Large intestine (tissue), 3 donors: ENCODE data around the gene AHCYL2. TPM values are rescaled to one million over a fixed set of nuclear protein-coding genes. Genes with fewer than 3 reads are reported as not detected.
"Not testable (repeated sequence)": the region's sequence is repeated elsewhere in the genome, so short reads cannot be mapped to it uniquely, and the experiment has no call there.

Source experiments
- DNase-seq, 2 donors: peaks; one replicate each; pipeline versions ENCODE4 v3.0.0 to v3.0.0-alpha.2; 2013
- H3K27ac ChIP-seq: one replicate; pipeline ENCODE4 v1.5.1; 2013; ENCODE audit warnings: low read length
- H3K27me3 ChIP-seq: 2 replicates; pipeline ENCODE4 v1.6.1; 2013; ENCODE audit warnings: low read length; ENCODE audit not compliant: control insufficient read depth, insufficient read depth
- H3K36me3 ChIP-seq: 2 replicates; pipeline ENCODE4 v1.6.1; 2013; ENCODE audit warnings: low read length; ENCODE audit not compliant: control insufficient read depth, insufficient read depth
- H3K4me1 ChIP-seq: one replicate; pipeline ENCODE4 v1.6.1; 2013; ENCODE audit warnings: low read length; ENCODE audit not compliant: control insufficient read depth, insufficient read depth
- H3K4me3 ChIP-seq: one replicate; pipeline ENCODE4 v1.5.1; 2013; ENCODE audit warnings: low read length
- H3K9me3 ChIP-seq: one replicate; pipeline ENCODE4 v1.6.1; 2013; ENCODE audit warnings: mild to moderate bottlenecking, low read depth, low read length, moderate library complexity; ENCODE audit not compliant: control insufficient read depth
- WGBS: methylation state at CpG from one replicate; pipeline ENCODE4 v1.1.5; 2013; ENCODE audit warnings: low lambda C conversion rate; ENCODE audit not compliant: insufficient coverage; 5-methylcytosine and 5-hydroxymethylcytosine counted together
- polyA plus RNA-seq: library from polyadenylated mRNA; unstranded; fragments of 120-200 nt; gene quantifications from one replicate; pipeline ENCODE4 v1.2.1, GENCODE V29; 2013

Gene AHCYL2
- polyA plus RNA-seq, 1 donor: 23.2 TPM

GRCh38 chr7:129468087-129468486, 243.3 kb downstream of the AHCYL2 start:
- no peak overlapping the region for H3K4me3 ChIP-seq
- no CpG with 5 or more reads among the region's 1 CpG for WGBS
- H3K4me1 ChIP-seq: no peaks in the 10 kb centered on the region
- no peak overlapping the region for H3K27ac ChIP-seq
- H3K27me3 ChIP-seq: no peaks in the 10 kb centered on the region
- no peak for DNase-seq
- no peaks in the 10 kb centered on the region for H3K9me3 ChIP-seq
- no peaks in the 10 kb centered on the region for H3K36me3 ChIP-seq

GRCh38 chr7:129468547-129468946, 243.7 kb downstream of the AHCYL2 start:
- H3K27me3 ChIP-seq: no peaks in the 10 kb centered on the region
- H3K27ac ChIP-seq: no peak overlapping the region
- H3K4me3 ChIP-seq: no peak overlapping the region
- no peaks in the 10 kb centered on the region for H3K4me1 ChIP-seq
- H3K36me3 ChIP-seq: no peaks in the 10 kb centered on the region
- H3K9me3 ChIP-seq: no peaks in the 10 kb centered on the region
- no CpG with 5 or more reads among the region's 4 CpGs for WGBS
- DNase-seq: no peak

- Histone ChIP-seq H3K9me3 (no peaks in the 10 kb centered on the region), H3K27ac (no peak overlapping the region), H3K4me1 (no peaks in the 10 kb centered on the region), H3K36me3 (no peaks in the 10 kb centered on the region), H3K27me3 (no peaks in the 10 kb centered on the region), H3K4me3 (no peak overlapping the region)
- DNase-seq: no peak
These were observed 245.1 kb downstream of the AHCYL2 start for GRCh38 chr7:129469930-129470329.

- H3K27me3 ChIP-seq: no peaks in the 10 kb centered on the region
- WGBS: no CpG with 5 or more reads among the region's 1 CpG
- no peak overlapping the region for H3K4me3 ChIP-seq
- DNase-seq: no peak
- H3K4me1 ChIP-seq: no peaks in the 10 kb centered on the region
- no peaks in the 10 kb centered on the region for H3K36me3 ChIP-seq
- no peak overlapping the region for H3K27ac ChIP-seq
- H3K9me3 ChIP-seq: no peaks in the 10 kb centered on the region
These were observed 245.6 kb downstream of the AHCYL2 start for GRCh38 chr7:129470411-129470810.

GRCh38 chr7:129471402-129471827, 246.6 kb downstream of the AHCYL2 start:
- no peak overlapping the region for H3K4me3 ChIP-seq
- peaks cover 2% of the 10 kb centered on the region for H3K9me3 ChIP-seq
- H3K4me1 ChIP-seq: no peaks in the 10 kb centered on the region
- no peak for DNase-seq
- no peaks in the 10 kb centered on the region for H3K36me3 ChIP-seq
- H3K27me3 ChIP-seq: no peaks in the 10 kb centered on the region
- H3K27ac ChIP-seq: no peak overlapping the region

GRCh38 chr7:129475931-129476330, 251.1 kb downstream of the AHCYL2 start:
- not testable (repeated sequence) for H3K27ac ChIP-seq, H3K4me3 ChIP-seq, H3K36me3 ChIP-seq, DNase-seq, H3K9me3 ChIP-seq, H3K4me1 ChIP-seq, H3K27me3 ChIP-seq
- no CpG with 5 or more reads among the region's 27 CpGs for WGBS

GRCh38 chr7:129476398-129476797, 251.6 kb downstream of the AHCYL2 start:
- no CpG with 5 or more reads among the region's 27 CpGs for WGBS
- H3K27me3 ChIP-seq, H3K9me3 ChIP-seq, H3K4me1 ChIP-seq, H3K27ac ChIP-seq, H3K36me3 ChIP-seq, DNase-seq, H3K4me3 ChIP-seq: not testable (repeated sequence)

Other genes starting within 250 kb of the AHCYL2 start
- gene TNPO3, start 169.9 kb upstream of the AHCYL2 start, polyA plus RNA-seq: 32.1 TPM
- 9.6 TPM for gene TSPAN33, start 80.3 kb upstream of the AHCYL2 start, polyA plus RNA-seq
- 23.6 TPM for gene SMO, start 36.4 kb upstream of the AHCYL2 start, polyA plus RNA-seq
- 2.0 TPM for gene STRIP2, start 209.4 kb downstream of the AHCYL2 start, polyA plus RNA-seq